ENCODE results near the gene ZNF487. TPM values are rescaled to one million over a fixed set of nuclear protein-coding genes. Genes with fewer than 3 reads are reported as not detected.

The ZNF487 gene
- total and polyA plus RNA-seq, 2 of the 13 experiments (the other 11 are each of a cell fraction or from before 2014, with no cell fraction given) = 7.4 to 8.8 TPM

GRCh38 chr10:43396061-43396927 lies 40.6 kb upstream of the ZNF487 start (continued):
- TF ChIP-seq SP140L (CRISPR knock-in tag; IDR thresholded peaks at IDR 0.05; ENCODE audit: borderline replicate concordance) (no peak), SNAPC5 (CRISPR knock-in tag; IDR thresholded peaks at IDR 0.05; ENCODE audit: borderline replicate concordance) (no peak), ZNF549 (CRISPR knock-in tag; IDR thresholded peaks at IDR 0.05) (no peak), PRDM4 (CRISPR knock-in tag; IDR thresholded peaks at IDR 0.05; ENCODE audit: borderline replicate concordance) (no peak), HNF1B (CRISPR knock-in tag; IDR thresholded peaks at IDR 0.05) (no peak), LRRFIP1 (CRISPR knock-in tag; conservative IDR thresholded peaks at IDR 0.05) (no peak), CTCF (CRISPR knock-in tag; IDR thresholded peaks at IDR 0.05) (no peak; the same call in 1 of the 2 replicates), ZNF224 (CRISPR knock-in tag; IDR thresholded peaks at IDR 0.05) (no peak), REPIN1 (CRISPR knock-in tag; IDR thresholded peaks at IDR 0.05; ENCODE audit: borderline replicate concordance, low read depth) (no peak), ZNF446 (CRISPR knock-in tag; IDR thresholded peaks at IDR 0.05) (no peak), MLXIP (CRISPR knock-in tag; IDR thresholded peaks at IDR 0.05; ENCODE audit: borderline replicate concordance) (no peak), CREBL2 (CRISPR knock-in tag; IDR thresholded peaks at IDR 0.05; ENCODE audit: borderline replicate concordance) (no peak), ZNF563 (CRISPR knock-in tag; IDR thresholded peaks at IDR 0.05) (peak; percentile 16; the same call in 1 of the 2 replicates), ZNF777 (CRISPR knock-in tag; IDR thresholded peaks at IDR 0.05) (peak; percentile 47; the same call in 1 of the 2 replicates), ATF7-NPFF (CRISPR knock-in tag; IDR thresholded peaks at IDR 0.05; ENCODE audit: low read depth) (no peak)

Measured in HepG2 (cell line).